Lower lobe of right lung (tissue), 2 donors: ENCODE data around the gene RNF123. TPM values are rescaled to one million over a fixed set of nuclear protein-coding genes. Genes with fewer than 3 reads are reported as not detected.
A peak's percentile ranks its signal among the peaks of the same experiment; 100 is the strongest.
"Not testable (repeated sequence)": the region's sequence is repeated elsewhere in the genome, so short reads cannot be mapped to it uniquely, and the experiment has no call there.

ENCODE experiments used
- ATAC-seq, 2 donors: fragments of 200-7000 bp; cut with Tn5 transposase; one replicate each; pipeline ENCODE4 v1.9.1; 2020 to 2022; ENCODE audit warnings: mild to moderate bottlenecking in 2 of 2, moderate library complexity in 2 of 2
- DNase-seq: peaks from one replicate; pipeline ENCODE4 v3.0.0-alpha.2; 2020
- H3K27ac ChIP-seq: fragments of 200-600 bp; one replicate; pipeline ENCODE4 v1.8.0; 2022
- H3K27me3 ChIP-seq: fragments of 200-600 bp; one replicate; pipeline ENCODE4 v1.8.0; 2022; ENCODE audit warnings: low read depth
- H3K36me3 ChIP-seq: fragments of 200-600 bp; one replicate; pipeline ENCODE4 v1.8.0; 2022; ENCODE audit warnings: mild to moderate bottlenecking
- H3K4me1 ChIP-seq: fragments of 200-600 bp; one replicate; pipeline ENCODE4 v1.8.0; 2022
- H3K4me3 ChIP-seq: fragments of 200-600 bp; one replicate; pipeline ENCODE4 v1.8.0; 2022; ENCODE audit warnings: mild to moderate bottlenecking
- H3K9me3 ChIP-seq: fragments of 200-600 bp; one replicate; pipeline ENCODE4 v1.8.0; 2022
- CTCF ChIP-seq: fragments of 200-600 bp; IDR thresholded peaks from one replicate; pipeline ENCODE4 v1.8.0; 2022; ENCODE audit warnings: antibody characterized with exemption, mild to moderate bottlenecking
- intact Hi-C: fragments of 100-400 bp; cut with DNase I; formaldehyde crosslinking; loops from one replicate; pipeline ENCODE4 v1.11.0; 2022
- total RNA-seq: library from RNA; stranded (reverse); fragmentation: NEBNext Ultra II Directional; extraction: Animal tissue kit (Norgen Biotek cat#: 25700); gene quantifications from one replicate; pipeline ENCODE4 v1.2.1, GENCODE V29; 2021
- donor health status: DM: no; HTN: yes; CAD: no; lungs with severe emphysema.

The RNF123 gene
- total RNA-seq, 1 donor from 2014 or later: 42.9 TPM

- intact Hi-C loops: no loop called here
- ATAC-seq (no peak), DNase-seq (no peak)
- H3K4me1 ChIP-seq: peaks cover 4% of the 10 kb centered on the region
- no peaks in the 10 kb centered on the region for H3K27me3 ChIP-seq
- no peak overlapping the region for H3K27ac ChIP-seq
- TF ChIP-seq CTCF: no peak
- H3K9me3 ChIP-seq: no peaks in the 10 kb centered on the region
- H3K4me3 ChIP-seq: no peak overlapping the region
- H3K36me3 ChIP-seq: peaks cover 75% of the 10 kb centered on the region
These were observed 7.8 kb upstream of the RNF123 start for GRCh38 chr3:49681543-49681942.

- no peak for TF ChIP-seq CTCF
- ATAC-seq: no peak
- peaks cover 58% of the 10 kb centered on the region for H3K36me3 ChIP-seq
These were observed 6.2 kb upstream of the RNF123 start for GRCh38 chr3:49683162-49683561.

GRCh38 chr3:49684453-49684852, 4.9 kb upstream of the RNF123 start:
- Histone ChIP-seq H3K4me1 (peaks cover 13% of the 10 kb centered on the region), H3K36me3 (peaks cover 45% of the 10 kb centered on the region)
- H3K27ac ChIP-seq, H3K4me3 ChIP-seq, DNase-seq, intact Hi-C loops, H3K9me3 ChIP-seq, ATAC-seq, H3K27me3 ChIP-seq: not testable (repeated sequence)

More at GRCh38 chr3:49683162-49683561, 6.2 kb upstream of the RNF123 start:
- peaks cover 4% of the 10 kb centered on the region for H3K4me1 ChIP-seq
- peaks cover 4% of the 10 kb centered on the region for H3K27me3 ChIP-seq
- intact Hi-C loops: no loop called here
- DNase-seq: no peak
- H3K9me3 ChIP-seq: no peaks in the 10 kb centered on the region
- no peak overlapping the region for H3K27ac ChIP-seq
- H3K4me3 ChIP-seq: no peak overlapping the region

- DNase-seq, ATAC-seq, H3K4me3 ChIP-seq, intact Hi-C loops, H3K27ac ChIP-seq, H3K9me3 ChIP-seq, H3K27me3 ChIP-seq: not testable (repeated sequence)
- peaks cover 39% of the 10 kb centered on the region for H3K36me3 ChIP-seq
- H3K4me1 ChIP-seq: peaks cover 16% of the 10 kb centered on the region
These were observed 4.3 kb upstream of the RNF123 start for GRCh38 chr3:49685103-49685502.

- H3K9me3 ChIP-seq, DNase-seq, H3K27me3 ChIP-seq, ATAC-seq, intact Hi-C loops, H3K27ac ChIP-seq: not testable (repeated sequence)
- Histone ChIP-seq H3K4me1 (peaks cover 24% of the 10 kb centered on the region), H3K36me3 (peaks cover 32% of the 10 kb centered on the region), H3K4me3 (peak overlapping the region; percentile 45)
These were observed 3.5 kb upstream of the RNF123 start for GRCh38 chr3:49685846-49686245.

GRCh38 chr3:49686346-49686745, 3.0 kb upstream of the RNF123 start:
- DNase-seq (peak; percentile 80), ATAC-seq (peak; percentile 72 to 83)
- H3K9me3 ChIP-seq, intact Hi-C loops, H3K27ac ChIP-seq, H3K27me3 ChIP-seq: not testable (repeated sequence)
- Histone ChIP-seq H3K4me3 (peak overlapping the region; percentile 45), H3K4me1 (peaks cover 29% of the 10 kb centered on the region), H3K36me3 (peaks cover 27% of the 10 kb centered on the region)

- intact Hi-C loops, H3K9me3 ChIP-seq, H3K27me3 ChIP-seq, H3K27ac ChIP-seq: not testable (repeated sequence)
- peaks cover 31% of the 10 kb centered on the region for H3K4me1 ChIP-seq
- ATAC-seq: peak; percentile 77 to 86
- peak overlapping the region; percentile 45 for H3K4me3 ChIP-seq
- DNase-seq: peak; percentile 87
- peaks cover 21% of the 10 kb centered on the region for H3K36me3 ChIP-seq
These were observed 2.5 kb upstream of the RNF123 start for GRCh38 chr3:49686769-49687423.

GRCh38 chr3:49687424-49687795, 1.9 kb upstream of the RNF123 start:
- H3K27me3 ChIP-seq, H3K9me3 ChIP-seq, H3K4me3 ChIP-seq, ATAC-seq, H3K27ac ChIP-seq, intact Hi-C loops, DNase-seq: not testable (repeated sequence)
- Histone ChIP-seq H3K4me1 (peaks cover 31% of the 10 kb centered on the region), H3K36me3 (peaks cover 16% of the 10 kb centered on the region)

GRCh38 chr3:49688338-49689045, 865 bp upstream of the RNF123 start:
- intact Hi-C loops, H3K36me3 ChIP-seq, ATAC-seq, H3K27me3 ChIP-seq, H3K9me3 ChIP-seq, DNase-seq: not testable (repeated sequence)
- Histone ChIP-seq H3K4me3 (peak overlapping the region; percentile 100), H3K4me1 (peaks cover 31% of the 10 kb centered on the region), H3K27ac (peak overlapping the region; percentile 88)

GRCh38 chr3:49689908-49690624, 709 bp downstream of the RNF123 start:
- Histone ChIP-seq H3K4me3 (peak overlapping the region; percentile 100), H3K4me1 (peaks cover 31% of the 10 kb centered on the region), H3K27ac (peak overlapping the region; percentile 88)
- DNase-seq, ATAC-seq, intact Hi-C loops, H3K9me3 ChIP-seq, H3K36me3 ChIP-seq, H3K27me3 ChIP-seq: not testable (repeated sequence)

GRCh38 chr3:49690856-49691255, 1.5 kb downstream of the RNF123 start:
- intact Hi-C loops, ATAC-seq, H3K36me3 ChIP-seq, H3K27me3 ChIP-seq, H3K4me3 ChIP-seq, DNase-seq, H3K9me3 ChIP-seq, H3K27ac ChIP-seq: not testable (repeated sequence)
- peaks cover 29% of the 10 kb centered on the region for H3K4me1 ChIP-seq
